GM12878 (cell line): Measurements from ENCODE around the gene E2F2. TPM values are rescaled to one million over a fixed set of nuclear protein-coding genes. Genes with fewer than 3 reads are reported as not detected.

ENCODE experiments used
- BRCA1 ChIP-seq: IDR thresholded peaks from 2 replicates; pipeline ENCODE4 v1.6.1; 2011; ENCODE audit warnings: low read depth, low read length, improper control_type of control experiment
- CREB1 ChIP-seq: IDR thresholded peaks from 2 replicates; pipeline ENCODE4 v1.6.1; 2012; ENCODE audit warnings: low read depth, mild to moderate bottlenecking, inconsistent platforms
- EED ChIP-seq: sonication (generic); IDR thresholded peaks from 2 replicates; pipeline ENCODE4 v1.6.1; 2016; ENCODE audit warnings: antibody characterized with exemption, low read depth
- ETV6 ChIP-seq, 2 experiments: fragments of 450-650 bp in 1 of 2; IDR thresholded peaks in 1 of 2; conservative IDR thresholded peaks in 1 of 2; 2 replicates each; pipeline ENCODE4 v1.6.1; 2014; ENCODE audit warnings: antibody characterized with exemption in 1 of 2, borderline replicate concordance in 1 of 2, low read depth in 1 of 2, mild to moderate bottlenecking in 1 of 2, moderate library complexity in 1 of 2
- GATAD2B ChIP-seq: fragments of 450-650 bp; conservative IDR thresholded peaks from 2 replicates; pipeline ENCODE4 v1.6.1; 2017; ENCODE audit warnings: low read depth, mild to moderate bottlenecking, moderate library complexity
- HSF1 ChIP-seq: fragments of 150-350 bp; IDR thresholded peaks from 2 replicates; pipeline ENCODE4 v1.6.1; 2014; ENCODE audit warnings: mild to moderate bottlenecking, low read depth, low read length
- IRF4 ChIP-seq: IDR thresholded peaks from 2 replicates; pipeline ENCODE4 v1.6.1; 2011; ENCODE audit warnings: low read depth, low read length
- MEF2A ChIP-seq: IDR thresholded peaks from 2 replicates; pipeline ENCODE4 v1.6.1; 2011; ENCODE audit warnings: low read depth, mild to moderate bottlenecking, low read length, moderate library complexity; ENCODE audit not compliant: insufficient read depth
- MYC ChIP-seq: IDR thresholded peaks from 2 replicates; pipeline ENCODE4 v1.6.1; 2011; ENCODE audit warnings: mild to moderate bottlenecking, low read length, moderate library complexity, inconsistent platforms; ENCODE audit not compliant: insufficient read depth, insufficient replicate concordance, insufficient read length, severe bottlenecking
- POU2F2 ChIP-seq: IDR thresholded peaks from 3 replicates; pipeline ENCODE4 v1.6.1; 2011; ENCODE audit warnings: low read depth, mild to moderate bottlenecking, low read length, borderline replicate concordance
- RB1 ChIP-seq: fragments of 450-650 bp; formaldehyde crosslinking; IDR thresholded peaks from 2 replicates; pipeline ENCODE4 v1.6.1; 2017; ENCODE audit warnings: mild to moderate bottlenecking, borderline replicate concordance
- SIX5 ChIP-seq: IDR thresholded peaks from 2 replicates; pipeline ENCODE4 v1.6.1; 2011; ENCODE audit warnings: mild to moderate bottlenecking, low read depth, low read length, moderate library complexity; ENCODE audit not compliant: severe bottlenecking
- SPI1 ChIP-seq: IDR thresholded peaks from 2 replicates; pipeline ENCODE4 v1.6.1; 2011; ENCODE audit warnings: low read depth, mild to moderate bottlenecking, low read length, moderate library complexity, borderline replicate concordance; ENCODE audit not compliant: insufficient read depth
- ZBTB4 ChIP-seq: fragments of 450-650 bp; formaldehyde crosslinking; IDR thresholded peaks from 2 replicates; pipeline ENCODE4 v1.4.0; 2022; ENCODE audit warnings: mild to moderate bottlenecking, moderate library complexity
- ZNF274 ChIP-seq: IDR thresholded peaks from one replicate; pipeline ENCODE4 v1.8.0; 2011; ENCODE audit not compliant: insufficient read length, insufficient read depth
- ZNF384 ChIP-seq: IDR thresholded peaks from 2 replicates; pipeline ENCODE4 v1.6.1; 2012; ENCODE audit warnings: low read depth, mild to moderate bottlenecking, low read length, improper control_type of control experiment, borderline replicate concordance
- ZSCAN29 ChIP-seq: fragments of 450-650 bp; IDR thresholded peaks from 2 replicates; pipeline ENCODE4 v1.6.1; 2017; ENCODE audit warnings: mild to moderate bottlenecking, moderate library complexity
- polyA plus RNA-seq, 11 experiments: library from polyadenylated mRNA; depleted of rRNA in 4 of 11; unstranded in 6 of 11; stranded (reverse) in 5 of 11; fragments of >200 nt; fragmentation: Nextera tagmentation in 4 of 11; fragmentation: Illumina TruSeq in 1 of 11; extraction: Ambion mirVana in 4 of 11; extraction: Trizol in 1 of 11; gene quantifications; 1 replicate in 1 of 11; 2 replicates in 10 of 11; pipeline versions ENCODE4 v1.2.1 to v1.2.3, GENCODE V29; 2011 to 2016; ENCODE audit warnings: inconsistent platforms in 2 of 11, missing spikeins in 2 of 11, low read depth in 1 of 11
- total RNA-seq, 4 experiments: library from RNA; depleted of rRNA in 3 of 4; stranded (reverse); fragments of >200 nt in 3 of 4; fragmentation: Illumina TruSeq in 1 of 4; extraction: Trizol in 1 of 4; gene quantifications; 2 replicates each; pipeline versions ENCODE4 v1.2.1 to v1.2.3, GENCODE V29; 2013 to 2021
- TF ChIP-seq, protein P1 (sequence below): fragments of 450-650 bp; formaldehyde crosslinking; IDR thresholded peaks from 2 replicates; pipeline ENCODE4 v1.5.0; 2022; ENCODE audit warnings: mild to moderate bottlenecking, missing genetic modification characterization
- TF ChIP-seq, protein P2 (sequence below): fragments of 450-650 bp; IDR thresholded peaks from 2 replicates; pipeline ENCODE4 v1.6.1; 2017; ENCODE audit warnings: low read depth, mild to moderate bottlenecking, moderate library complexity

The E2F2 gene
- total and polyA plus RNA-seq, 10 of the 15 experiments (the other 5 are each of a cell fraction or from before 2014, with no cell fraction given) = 3.8 to 27.2 (median 14.6) TPM

DNA sequence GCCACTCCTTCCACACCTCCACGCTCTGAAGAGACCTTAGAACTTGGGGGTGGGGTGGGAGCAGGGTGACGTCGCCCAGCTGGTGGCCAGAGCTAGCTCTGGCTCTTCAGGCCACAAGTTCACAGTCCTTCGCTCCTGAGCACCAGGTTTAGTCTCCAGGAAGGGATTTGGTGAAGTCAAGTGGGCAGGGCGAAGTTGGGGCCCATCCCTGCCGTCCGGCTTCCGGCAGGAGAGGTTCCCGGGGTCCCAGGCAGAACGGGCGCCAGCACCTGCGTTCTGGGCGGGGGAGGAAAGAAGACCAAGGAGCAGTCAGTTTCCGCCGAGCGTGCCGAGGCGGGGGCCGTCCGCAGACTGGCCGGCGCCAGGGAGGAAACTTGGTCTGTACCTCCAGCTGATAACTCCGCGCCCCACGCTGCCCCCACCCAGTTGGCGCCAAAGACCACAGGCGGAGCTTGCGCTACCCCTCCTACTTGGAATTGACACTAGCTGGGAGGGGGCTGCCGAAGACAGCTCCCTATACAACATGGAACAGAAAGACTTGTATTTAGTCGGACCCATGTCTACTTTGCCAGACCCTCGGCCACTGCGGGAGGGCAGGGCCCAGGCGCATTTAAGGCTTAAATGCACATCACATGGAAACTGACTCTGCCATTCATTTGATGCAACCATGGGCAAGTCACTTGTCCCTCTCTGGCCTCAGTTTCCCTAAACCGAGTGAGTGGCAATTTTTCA is 27.3 kb upstream of the E2F2 start (continued):
- TF ChIP-seq EED (peak; percentile 34), MEF2A (no peak), POU2F2 (0 out of 3 replicates have a peak, but pooled peaks have one; percentile 26), ZSCAN29 (no peak), MYC (no peak), ETV6 (conservative IDR thresholded peaks at IDR 0.05 in 1 of 2, IDR thresholded peaks at IDR 0.05 in 1 of 2; ENCODE audit: borderline replicate concordance in 1 of 2, low read depth in 1 of 2) (no peak), IRF4 (0 out of 2 replicates have a peak, but pooled peaks have one; percentile 5), ZBTB4 (CRISPR knock-in tag) (no peak), SIX5 (no peak), HSF1 (no peak), BRCA1 (no peak), ZNF274 (no peak), RB1 (no peak; the same call in 1 of the 2 replicates), CREB1 (peak; percentile 9; the same call in 1 of the 2 replicates), ZNF384 (no peak), GATAD2B (peak; percentile 71; the same call in 1 of the 2 replicates), SPI1 (no peak)
- TF ChIP-seq, protein P1, sequence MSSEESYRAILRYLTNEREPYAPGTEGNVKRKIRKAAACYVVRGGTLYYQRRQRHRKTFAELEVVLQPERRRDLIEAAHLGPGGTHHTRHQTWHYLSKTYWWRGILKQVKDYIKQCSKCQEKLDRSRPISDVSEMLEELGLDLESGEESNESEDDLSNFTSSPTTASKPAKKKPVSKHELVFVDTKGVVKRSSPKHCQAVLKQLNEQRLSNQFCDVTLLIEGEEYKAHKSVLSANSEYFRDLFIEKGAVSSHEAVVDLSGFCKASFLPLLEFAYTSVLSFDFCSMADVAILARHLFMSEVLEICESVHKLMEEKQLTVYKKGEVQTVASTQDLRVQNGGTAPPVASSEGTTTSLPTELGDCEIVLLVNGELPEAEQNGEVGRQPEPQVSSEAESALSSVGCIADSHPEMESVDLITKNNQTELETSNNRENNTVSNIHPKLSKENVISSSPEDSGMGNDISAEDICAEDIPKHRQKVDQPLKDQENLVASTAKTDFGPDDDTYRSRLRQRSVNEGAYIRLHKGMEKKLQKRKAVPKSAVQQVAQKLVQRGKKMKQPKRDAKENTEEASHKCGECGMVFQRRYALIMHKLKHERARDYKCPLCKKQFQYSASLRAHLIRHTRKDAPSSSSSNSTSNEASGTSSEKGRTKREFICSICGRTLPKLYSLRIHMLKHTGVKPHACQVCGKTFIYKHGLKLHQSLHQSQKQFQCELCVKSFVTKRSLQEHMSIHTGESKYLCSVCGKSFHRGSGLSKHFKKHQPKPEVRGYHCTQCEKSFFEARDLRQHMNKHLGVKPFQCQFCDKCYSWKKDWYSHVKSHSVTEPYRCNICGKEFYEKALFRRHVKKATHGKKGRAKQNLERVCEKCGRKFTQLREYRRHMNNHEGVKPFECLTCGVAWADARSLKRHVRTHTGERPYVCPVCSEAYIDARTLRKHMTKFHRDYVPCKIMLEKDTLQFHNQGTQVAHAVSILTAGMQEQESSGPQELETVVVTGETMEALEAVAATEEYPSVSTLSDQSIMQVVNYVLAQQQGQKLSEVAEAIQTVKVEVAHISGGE (CRISPR knock-in tag) = no peak
- TF ChIP-seq, protein P2, sequence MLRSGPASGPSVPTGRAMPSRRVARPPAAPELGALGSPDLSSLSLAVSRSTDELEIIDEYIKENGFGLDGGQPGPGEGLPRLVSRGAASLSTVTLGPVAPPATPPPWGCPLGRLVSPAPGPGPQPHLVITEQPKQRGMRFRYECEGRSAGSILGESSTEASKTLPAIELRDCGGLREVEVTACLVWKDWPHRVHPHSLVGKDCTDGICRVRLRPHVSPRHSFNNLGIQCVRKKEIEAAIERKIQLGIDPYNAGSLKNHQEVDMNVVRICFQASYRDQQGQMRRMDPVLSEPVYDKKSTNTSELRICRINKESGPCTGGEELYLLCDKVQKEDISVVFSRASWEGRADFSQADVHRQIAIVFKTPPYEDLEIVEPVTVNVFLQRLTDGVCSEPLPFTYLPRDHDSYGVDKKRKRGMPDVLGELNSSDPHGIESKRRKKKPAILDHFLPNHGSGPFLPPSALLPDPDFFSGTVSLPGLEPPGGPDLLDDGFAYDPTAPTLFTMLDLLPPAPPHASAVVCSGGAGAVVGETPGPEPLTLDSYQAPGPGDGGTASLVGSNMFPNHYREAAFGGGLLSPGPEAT = no peak
